Umbilical cord (tissue), 2 donors: Measurements from ENCODE around the gene DSTYK. TPM values are rescaled to one million over a fixed set of nuclear protein-coding genes. Genes with fewer than 3 reads are reported as not detected.

Source experiments
- DNase-seq: peaks from one replicate; pipeline ENCODE4 v3.0.0-alpha.2; 2015; ENCODE audit warnings: low spot score
- total RNA-seq: library from RNA; depleted of rRNA; stranded (reverse); fragments of >200 nt; gene quantifications from one replicate; pipeline ENCODE4 v1.2.3, GENCODE V29; 2014; ENCODE audit warnings: low replicate concordance; ENCODE audit not compliant: insufficient read depth

Gene DSTYK, protein sequence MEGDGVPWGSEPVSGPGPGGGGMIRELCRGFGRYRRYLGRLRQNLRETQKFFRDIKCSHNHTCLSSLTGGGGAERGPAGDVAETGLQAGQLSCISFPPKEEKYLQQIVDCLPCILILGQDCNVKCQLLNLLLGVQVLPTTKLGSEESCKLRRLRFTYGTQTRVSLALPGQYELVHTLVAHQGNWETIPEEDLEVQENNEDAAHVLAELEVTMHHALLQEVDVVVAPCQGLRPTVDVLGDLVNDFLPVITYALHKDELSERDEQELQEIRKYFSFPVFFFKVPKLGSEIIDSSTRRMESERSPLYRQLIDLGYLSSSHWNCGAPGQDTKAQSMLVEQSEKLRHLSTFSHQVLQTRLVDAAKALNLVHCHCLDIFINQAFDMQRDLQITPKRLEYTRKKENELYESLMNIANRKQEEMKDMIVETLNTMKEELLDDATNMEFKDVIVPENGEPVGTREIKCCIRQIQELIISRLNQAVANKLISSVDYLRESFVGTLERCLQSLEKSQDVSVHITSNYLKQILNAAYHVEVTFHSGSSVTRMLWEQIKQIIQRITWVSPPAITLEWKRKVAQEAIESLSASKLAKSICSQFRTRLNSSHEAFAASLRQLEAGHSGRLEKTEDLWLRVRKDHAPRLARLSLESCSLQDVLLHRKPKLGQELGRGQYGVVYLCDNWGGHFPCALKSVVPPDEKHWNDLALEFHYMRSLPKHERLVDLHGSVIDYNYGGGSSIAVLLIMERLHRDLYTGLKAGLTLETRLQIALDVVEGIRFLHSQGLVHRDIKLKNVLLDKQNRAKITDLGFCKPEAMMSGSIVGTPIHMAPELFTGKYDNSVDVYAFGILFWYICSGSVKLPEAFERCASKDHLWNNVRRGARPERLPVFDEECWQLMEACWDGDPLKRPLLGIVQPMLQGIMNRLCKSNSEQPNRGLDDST
- total RNA-seq = 14.0 TPM

DNA sequence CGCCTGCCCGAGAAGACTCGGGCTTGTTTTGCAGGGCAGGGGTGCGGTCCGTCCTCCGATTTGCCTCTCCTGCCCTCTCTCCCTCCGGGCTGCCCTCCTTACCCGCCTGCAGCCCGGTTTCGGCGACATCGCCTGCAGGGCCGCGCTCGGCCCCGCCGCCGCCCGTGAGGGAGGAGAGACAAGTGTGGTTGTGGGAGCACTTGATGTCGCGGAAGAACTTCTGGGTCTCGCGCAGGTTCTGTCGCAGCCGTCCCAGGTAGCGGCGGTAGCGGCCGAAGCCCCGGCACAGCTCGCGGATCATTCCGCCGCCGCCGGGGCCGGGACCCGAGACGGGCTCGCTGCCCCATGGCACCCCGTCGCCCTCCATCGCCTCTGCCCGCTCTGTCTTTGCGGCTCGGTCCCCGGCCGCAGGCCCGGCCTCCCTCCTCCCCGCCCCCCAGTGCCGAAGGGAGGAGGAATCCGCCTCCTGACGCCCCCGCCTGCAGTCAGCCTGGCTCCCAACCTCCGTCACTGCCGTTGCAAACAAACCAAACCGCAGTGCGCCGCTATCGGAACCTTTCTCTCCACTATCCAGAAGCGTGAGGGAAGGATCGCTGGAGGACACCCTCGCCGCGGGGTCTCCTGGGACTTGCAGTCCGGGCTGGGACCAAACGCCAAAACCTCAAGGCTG lies at the start of gene DSTYK:
Gene DSTYK (minus strand): TSS at position 534 of the 670 bp plus-strand sequence. CDS start 167 bp downstream, at position 367.
- DNase-seq = peak; percentile 99

- no peak for DNase-seq
These were observed 48.5 kb upstream of the DSTYK start for GRCh38 chr1:205259998-205260397.

DNA sequence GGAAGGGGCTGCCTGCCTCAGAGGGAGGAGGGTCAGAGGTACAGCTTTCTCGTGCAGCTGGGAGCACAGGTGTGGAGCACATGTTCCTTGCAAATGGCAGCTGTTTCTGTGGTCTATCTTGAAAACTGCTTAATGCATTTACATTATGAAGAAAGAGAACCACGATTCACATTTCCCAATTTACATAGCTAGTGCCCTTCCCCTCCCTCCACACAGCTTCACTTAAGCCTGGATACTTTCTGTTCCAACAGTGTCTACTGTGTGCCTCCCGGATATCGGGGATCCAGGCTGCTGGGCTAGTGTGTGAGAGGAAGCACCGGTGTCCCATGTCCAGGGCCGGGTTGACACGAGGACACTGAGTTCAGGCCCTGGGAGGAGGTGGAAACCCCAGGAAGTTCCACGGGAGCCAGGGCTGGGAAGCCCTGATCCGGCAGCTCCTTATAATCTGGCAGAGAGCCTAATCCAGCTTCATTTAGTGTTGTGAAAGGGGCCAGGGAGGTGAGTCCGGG lies 47.9 kb upstream of the DSTYK start:
- no peak for DNase-seq

DNA sequence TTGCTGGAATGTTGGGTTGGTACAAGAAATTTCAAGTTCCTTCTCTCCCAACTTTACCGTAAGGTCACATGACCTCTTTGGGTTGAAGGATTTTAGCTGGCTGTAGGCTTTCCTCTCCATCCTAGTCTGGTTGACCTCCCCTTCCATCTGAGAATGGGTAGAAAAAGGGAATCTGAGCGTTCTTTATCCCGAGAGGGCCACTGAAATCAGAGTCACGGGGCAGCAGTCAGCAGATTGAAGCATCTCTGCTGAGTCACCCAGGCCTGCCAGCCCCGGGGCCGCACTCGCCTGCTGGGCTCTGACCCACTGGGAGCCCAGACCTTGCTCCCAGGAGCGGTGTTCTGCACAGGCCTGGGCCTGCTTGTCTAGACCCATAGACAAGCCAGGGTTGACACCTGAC lies 47.2 kb upstream of the DSTYK start:
- DNase-seq = no peak

- no peak for DNase-seq
These were observed 46.8 kb upstream of the DSTYK start for GRCh38 chr1:205258261-205258691.

DNA sequence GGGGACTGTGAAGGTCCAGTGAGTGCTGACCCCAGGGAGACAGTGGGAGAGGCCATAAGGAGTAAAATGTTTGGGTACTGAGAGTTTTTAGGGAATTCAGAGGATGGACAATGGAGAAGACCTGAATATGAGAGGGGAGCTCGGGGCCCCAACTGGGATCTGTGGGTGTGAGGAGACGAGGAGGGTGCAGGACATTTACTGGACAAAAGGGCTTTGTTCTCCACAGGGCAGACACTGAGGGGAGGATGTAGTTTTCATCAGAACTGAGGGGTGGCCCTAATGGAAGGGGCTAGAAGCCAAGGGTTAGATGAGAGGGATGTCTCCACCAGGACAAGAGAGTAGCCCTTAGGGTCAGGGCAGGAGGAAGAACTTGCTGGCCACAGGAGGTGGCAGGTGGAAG lies 46.2 kb upstream of the DSTYK start:
- DNase-seq = no peak

GRCh38 chr1:205256951-205257625 lies 45.6 kb upstream of the DSTYK start:
- no peak for DNase-seq

GRCh38 chr1:205255941-205256780 lies 44.7 kb upstream of the DSTYK start:
- DNase-seq = peak; percentile 93

DNA sequence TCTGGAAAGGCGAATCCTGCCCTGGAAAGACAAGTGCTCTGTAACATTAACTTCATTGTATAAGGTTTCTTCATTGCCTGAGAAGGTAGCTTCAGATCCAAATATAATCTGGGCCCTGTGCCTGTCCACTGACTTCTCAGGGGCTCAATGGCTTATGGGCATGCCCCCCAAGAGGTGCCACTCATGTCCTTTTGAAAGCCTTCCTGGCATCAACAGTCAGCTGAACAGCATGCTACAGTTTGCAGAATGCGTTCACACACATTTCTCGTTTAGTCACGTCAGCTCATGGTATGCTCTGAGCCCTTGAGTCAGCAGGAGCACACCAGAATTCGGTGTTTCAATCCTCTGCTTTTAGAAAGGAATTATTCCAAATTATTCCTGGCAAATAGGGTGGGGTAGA lies 40.1 kb upstream of the DSTYK start:
- no peak for DNase-seq

- DNase-seq = no peak
These were observed 39.2 kb upstream of the DSTYK start for GRCh38 chr1:205250699-205251098.

DNA sequence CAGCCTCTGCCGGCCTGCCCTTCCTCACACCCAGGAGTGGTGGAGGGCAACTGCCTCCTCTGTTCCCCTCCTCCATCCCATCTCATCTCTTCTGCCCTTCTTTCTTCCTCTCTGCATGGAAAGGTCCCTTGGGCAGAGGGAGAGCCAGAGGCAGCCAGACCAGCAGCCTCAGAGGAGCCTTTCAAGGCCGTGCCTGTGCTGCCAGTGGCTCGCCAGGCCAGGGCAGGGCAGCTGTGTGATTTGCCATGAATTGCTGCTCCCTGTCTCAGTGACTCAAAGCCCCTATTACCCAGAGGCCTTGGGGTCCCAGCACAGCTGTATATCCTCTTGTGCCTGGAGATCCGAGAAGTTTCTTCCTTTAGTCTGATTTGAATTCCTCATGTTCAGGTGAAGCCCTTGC lies 38.1 kb upstream of the DSTYK start:
- DNase-seq = no peak

- peak; percentile 91 for DNase-seq
These were observed 37.5 kb upstream of the DSTYK start for GRCh38 chr1:205248793-205249601.

GRCh38 chr1:205247130-205247921 lies 35.8 kb upstream of the DSTYK start:
- DNase-seq = no peak

DNA sequence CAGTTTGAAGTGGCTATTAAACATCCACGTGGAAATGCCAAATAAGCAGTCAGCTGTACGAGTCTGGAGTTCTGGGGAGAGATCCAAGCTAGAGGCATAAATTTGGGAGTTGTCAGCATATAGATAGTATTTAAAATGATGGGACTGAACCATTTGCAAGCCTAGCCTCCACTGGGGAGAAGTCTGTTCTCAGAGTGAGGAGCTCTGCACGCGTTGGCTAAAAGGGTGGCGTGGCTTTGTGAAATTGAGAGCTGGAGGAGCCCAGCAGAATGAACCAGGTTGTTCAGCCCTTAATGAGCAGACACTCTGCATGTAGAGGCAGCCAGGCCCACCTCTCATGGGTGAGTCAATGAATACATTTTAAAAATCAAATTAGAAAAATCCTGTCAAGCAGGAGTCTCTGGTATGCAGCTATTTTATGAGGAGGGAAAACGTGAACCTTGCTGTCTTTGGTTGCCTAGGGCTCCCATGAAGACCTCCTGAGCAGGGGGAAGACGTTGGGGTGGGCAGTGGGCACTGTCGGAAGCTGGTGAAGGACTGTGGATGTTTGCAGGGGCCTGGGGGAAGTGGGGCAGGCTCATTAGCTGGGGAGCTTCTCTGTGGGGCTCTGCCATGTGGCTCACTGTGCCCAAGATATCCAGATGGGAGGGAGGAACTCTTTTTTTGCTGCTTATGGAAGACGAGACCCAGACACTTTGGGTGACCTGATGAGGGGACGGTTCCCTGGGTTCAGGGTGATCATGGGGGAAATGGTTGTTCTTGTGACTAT lies 35.0 kb upstream of the DSTYK start:
- DNase-seq = peak; percentile 76

DNA sequence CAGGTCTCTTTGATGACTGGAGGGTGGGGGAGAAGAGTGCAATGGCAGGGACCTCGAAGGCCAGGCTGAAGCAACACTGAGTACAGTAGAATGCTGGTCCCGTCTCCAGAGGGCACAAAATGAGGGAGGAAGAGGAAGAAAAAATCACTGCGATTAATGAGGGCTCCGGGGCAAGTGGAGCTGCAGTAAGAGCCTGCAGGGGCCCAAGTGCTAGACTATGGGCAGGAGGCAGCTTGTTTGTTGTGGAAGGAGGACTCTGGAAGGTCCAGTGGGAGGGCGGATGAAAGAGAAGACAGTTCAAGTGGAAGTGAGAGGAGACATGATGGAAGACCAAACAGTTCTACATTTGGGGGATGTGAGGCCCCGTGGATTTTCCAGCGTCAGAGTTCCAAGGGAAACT lies 33.6 kb upstream of the DSTYK start:
- DNase-seq = no peak

DNA sequence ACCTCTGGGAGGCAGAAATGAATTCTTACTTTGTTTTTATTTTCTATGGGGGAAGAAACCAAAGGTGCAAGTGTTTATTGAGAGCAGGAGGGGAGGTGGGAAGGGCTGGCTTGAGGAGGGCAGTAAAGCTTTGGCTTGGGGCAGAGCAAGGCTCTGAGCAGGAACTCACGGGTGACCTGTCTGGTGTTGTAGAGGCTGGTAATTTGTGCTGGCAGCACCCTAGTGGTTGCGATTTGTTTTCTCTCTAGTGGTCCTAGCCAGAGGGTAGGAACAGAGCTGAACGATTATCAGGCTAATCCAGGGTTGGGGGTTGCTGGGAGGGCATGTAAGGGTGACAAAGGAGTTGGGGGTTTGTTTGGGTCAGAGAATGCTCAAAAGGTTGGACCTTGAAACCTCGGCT lies 32.9 kb upstream of the DSTYK start:
- no peak for DNase-seq

DNA sequence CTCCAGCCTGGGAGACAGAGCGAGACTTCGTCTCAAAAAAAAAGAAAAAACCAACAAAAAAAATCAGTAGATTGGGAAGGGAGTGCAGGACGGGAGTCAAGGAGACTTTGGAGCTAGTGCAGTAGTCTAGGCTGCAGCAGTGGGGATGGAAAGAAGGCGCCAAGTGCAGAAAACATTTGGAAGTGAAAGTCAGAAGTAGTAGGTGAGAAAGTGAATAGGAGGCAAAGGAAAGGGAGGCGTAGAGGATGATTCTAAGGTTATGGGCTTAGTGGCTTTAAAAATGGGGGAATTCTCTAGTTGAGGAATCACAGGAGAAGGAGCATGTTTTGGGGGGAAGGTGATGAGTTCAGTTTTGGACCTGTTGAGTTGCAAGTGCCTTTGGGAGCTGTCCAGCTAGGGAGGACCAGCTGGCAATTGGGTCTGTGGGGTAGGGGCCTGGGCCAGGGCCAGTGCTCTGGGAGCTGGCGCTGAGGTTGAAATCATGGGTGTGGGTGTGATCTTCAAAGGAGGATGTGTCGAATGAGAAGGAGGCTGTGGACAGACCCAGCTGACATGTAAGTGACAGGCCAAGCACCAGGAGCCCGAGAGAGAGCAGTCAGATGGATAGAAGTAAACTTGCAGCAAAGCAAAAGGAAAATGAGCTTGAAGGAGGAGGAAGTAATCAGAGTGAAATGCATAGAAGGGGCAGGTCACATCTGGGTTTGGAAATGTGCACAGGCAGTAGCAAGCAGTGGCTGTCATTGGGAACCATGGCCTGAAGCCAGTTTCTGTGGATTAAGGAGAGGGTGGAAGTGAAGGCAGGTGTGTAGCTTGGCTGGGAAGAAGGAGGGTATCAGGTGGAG lies 32.1 kb upstream of the DSTYK start:
- DNase-seq = no peak
